GM21737 (cell line): Measurements from ENCODE around the gene ADGRG4.

Experiments used
- ATAC-seq: cut with Tn5 transposase; IDR thresholded peaks from one replicate; pipeline ENCODE4 v1.9.1; 2021; ENCODE audit warnings: mild to moderate bottlenecking, moderate library complexity; ENCODE audit not compliant: unreplicated experiment

Gene ADGRG4

DNA sequence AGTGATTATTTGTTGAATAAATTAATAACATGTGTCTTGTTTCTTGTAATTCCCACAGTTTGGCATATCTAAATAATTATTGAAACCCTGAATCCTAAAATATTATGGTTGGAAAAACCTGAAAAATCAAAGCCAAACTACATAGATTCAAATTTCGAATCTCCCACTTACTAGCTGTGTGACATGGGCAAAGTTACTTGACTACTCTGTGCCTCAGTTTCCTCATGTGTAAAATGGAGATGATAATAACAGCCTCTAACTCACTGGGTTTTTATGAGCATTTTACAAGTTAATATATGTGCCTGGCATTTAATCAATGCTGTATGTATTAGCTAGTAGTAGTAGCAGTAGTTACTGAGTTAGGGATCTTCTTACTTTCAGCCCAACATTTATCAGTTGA, 152.4 kb downstream of the ADGRG4 start:
- ATAC-seq = no peak

DNA sequence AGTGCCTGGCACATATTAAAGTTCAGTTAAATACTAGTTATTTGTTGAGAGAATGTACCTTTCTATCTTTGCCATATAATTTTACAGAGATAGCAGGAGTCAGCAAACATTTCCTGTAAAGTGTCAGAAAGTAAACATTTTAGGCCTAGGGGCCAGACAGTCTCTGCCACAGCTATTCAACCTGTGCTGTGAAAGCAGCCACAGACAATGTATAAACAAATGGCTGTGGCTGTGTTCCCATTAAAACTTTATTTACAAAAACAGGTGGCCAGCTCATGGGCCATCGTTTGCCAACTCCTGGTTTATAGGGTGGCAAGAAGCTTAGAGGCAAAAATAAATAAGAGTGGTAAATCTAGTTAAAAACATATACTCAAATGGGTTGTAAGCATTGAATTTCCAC, 153.0 kb downstream of the ADGRG4 start:
- ATAC-seq = no peak

DNA sequence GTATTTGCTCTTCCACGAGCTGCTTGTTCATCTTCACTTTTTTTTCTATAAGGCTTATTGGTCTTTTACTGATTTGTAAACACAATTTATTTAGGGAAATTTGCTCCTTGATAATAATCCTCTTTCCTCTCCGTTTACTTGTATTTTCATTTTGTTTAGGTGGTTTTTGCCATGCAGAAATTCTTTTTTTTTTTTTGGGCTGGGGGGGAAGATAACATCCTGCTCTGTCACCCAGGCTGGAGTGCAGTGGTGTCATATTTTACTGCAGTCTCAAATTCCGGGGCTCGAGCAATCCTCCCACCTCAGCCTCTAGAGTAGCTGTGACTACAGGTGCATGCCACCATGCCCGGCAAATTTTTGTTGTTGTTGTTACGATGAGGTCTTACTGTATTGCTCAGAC, 155.4 kb downstream of the ADGRG4 start:
- ATAC-seq = no peak

DNA sequence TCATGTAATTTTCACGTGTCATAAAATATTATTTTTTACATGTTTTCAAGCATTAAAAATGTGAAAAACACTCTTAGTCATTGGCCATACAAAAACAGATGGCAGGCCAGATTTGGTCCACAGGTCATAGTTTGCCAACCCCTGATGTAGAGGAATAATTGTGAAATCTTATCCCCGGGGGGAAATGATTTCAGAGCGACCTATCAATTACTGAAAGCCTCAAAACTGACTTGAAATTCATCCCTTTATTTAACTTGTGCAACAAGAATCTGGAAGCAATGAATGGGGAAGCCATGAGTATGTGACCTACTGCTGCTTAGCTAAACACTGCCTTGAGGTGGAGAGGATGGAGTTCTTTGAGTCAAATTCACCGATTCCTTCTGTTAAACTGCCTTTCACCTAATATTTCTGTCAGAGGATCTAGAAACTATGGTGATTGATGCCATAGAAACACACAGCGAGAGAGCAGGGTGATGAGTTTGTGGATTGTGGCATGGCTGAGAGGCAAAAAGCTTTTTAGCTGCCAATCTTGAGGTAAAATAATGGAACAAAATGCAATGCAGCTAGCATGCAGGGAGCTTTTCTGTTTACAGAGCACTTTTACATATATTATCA, 156.6 kb downstream of the ADGRG4 start:
- no peak for ATAC-seq

DNA sequence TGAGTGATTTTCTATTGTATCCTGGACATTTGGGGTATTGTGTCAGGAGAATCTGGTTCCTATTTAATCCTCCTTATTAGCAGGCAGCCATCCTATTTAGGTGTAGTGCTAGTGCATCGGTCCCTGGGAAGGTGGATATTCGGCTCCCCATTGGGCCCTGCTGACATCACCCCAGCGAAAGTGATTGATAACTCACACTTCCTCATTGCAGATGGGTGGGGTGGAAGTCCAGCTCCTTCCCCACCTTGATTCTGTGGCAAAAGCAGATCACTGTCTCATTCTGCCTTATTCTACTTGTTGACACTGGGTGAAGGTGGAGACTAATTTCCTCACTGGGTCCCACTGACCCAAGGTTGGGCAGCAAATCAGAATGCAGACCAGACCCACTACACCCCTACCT, 163.8 kb downstream of the ADGRG4 start:
- ATAC-seq = no peak
